ENCODE data around the gene ZNF519.
A peak's percentile ranks its signal among the peaks of the same experiment; 100 is the strongest.
"Not testable (repeated sequence)": the region's sequence is repeated elsewhere in the genome, so short reads cannot be mapped to it uniquely, and the experiment has no call there.

ZNF519 gene

GRCh38 chr18:14132271-14132700 is at the start of gene ZNF519:
Gene ZNF519, minus strand, starts transcription at chr18:14132435. Its CDS starts 158 bp downstream, at chr18:14132277.
- H3K4me3 ChIP-seq (ENCODE audit: low read depth, low read length) = peak within 1 kb of the TSS; percentile 69
- in situ Hi-C loops (cut with HindIII; ENCODE audit: low sequenced_read_pairs) = not testable (repeated sequence)
- peak; percentile 96 for DNase-seq (ENCODE audit: low read depth, low spot score)

GRCh38 chr18:14179306-14179705 is 47.1 kb upstream of the ZNF519 start:
- DNase-seq (ENCODE audit: low read depth, low spot score) = peak; percentile 1
- no peak for TF ChIP-seq CTCF (IDR thresholded peaks at IDR 0.05; ENCODE audit: low read depth, low read length)
- peak overlapping the region; percentile 41 for H3K4me3 ChIP-seq (ENCODE audit: low read depth, low read length)
- in situ Hi-C loops (cut with HindIII; ENCODE audit: low sequenced_read_pairs) = no loop called here

- peak overlapping the region; percentile 41 for H3K4me3 ChIP-seq (ENCODE audit: low read depth, low read length)
- TF ChIP-seq CTCF (IDR thresholded peaks at IDR 0.05; ENCODE audit: low read depth, low read length) = peak; percentile 64
- in situ Hi-C loops (cut with HindIII; ENCODE audit: low sequenced_read_pairs) = not testable (repeated sequence)
- peak; percentile 72 for DNase-seq (ENCODE audit: low read depth, low spot score)
Measured at GRCh38 chr18:14178321-14179196, 46.3 kb upstream of the ZNF519 start.

- in situ Hi-C loops (cut with HindIII; ENCODE audit: low sequenced_read_pairs); H3K4me3 ChIP-seq (ENCODE audit: low read depth, low read length); DNase-seq (ENCODE audit: low read depth, low spot score): not testable (repeated sequence)
Measured at GRCh38 chr18:14177540-14178320, 45.5 kb upstream of the ZNF519 start.

- in situ Hi-C loops (cut with HindIII; ENCODE audit: low sequenced_read_pairs); DNase-seq (ENCODE audit: low read depth, low spot score): not testable (repeated sequence)
Measured at GRCh38 chr18:14175404-14175803, 43.2 kb upstream of the ZNF519 start.

GRCh38 chr18:14174706-14175085 is 42.5 kb upstream of the ZNF519 start:
- DNase-seq (ENCODE audit: low read depth, low spot score) = no peak
- H3K4me3 ChIP-seq (ENCODE audit: low read depth, low read length) = no peak overlapping the region
- in situ Hi-C loops (cut with HindIII; ENCODE audit: low sequenced_read_pairs) = no loop called here
- no peak for TF ChIP-seq CTCF (IDR thresholded peaks at IDR 0.05; ENCODE audit: low read depth, low read length)

More at GRCh38 chr18:14175404-14175803, 43.2 kb upstream of the ZNF519 start:
- H3K4me3 ChIP-seq (ENCODE audit: low read depth, low read length) = not testable (repeated sequence)

GRCh38 chr18:14174002-14174705 is 41.9 kb upstream of the ZNF519 start:
- DNase-seq (ENCODE audit: low read depth, low spot score); in situ Hi-C loops (cut with HindIII; ENCODE audit: low sequenced_read_pairs): not testable (repeated sequence)

GRCh38 chr18:14173116-14173951 is 41.1 kb upstream of the ZNF519 start:
- in situ Hi-C loops (cut with HindIII; ENCODE audit: low sequenced_read_pairs); H3K4me3 ChIP-seq (ENCODE audit: low read depth, low read length); DNase-seq (ENCODE audit: low read depth, low spot score): not testable (repeated sequence)

More at GRCh38 chr18:14174002-14174705, 41.9 kb upstream of the ZNF519 start:
- H3K4me3 ChIP-seq (ENCODE audit: low read depth, low read length) = not testable (repeated sequence)

GRCh38 chr18:14172142-14173115 is 40.2 kb upstream of the ZNF519 start:
- H3K4me3 ChIP-seq (ENCODE audit: low read depth, low read length); in situ Hi-C loops (cut with HindIII; ENCODE audit: low sequenced_read_pairs); DNase-seq (ENCODE audit: low read depth, low spot score): not testable (repeated sequence)

GRCh38 chr18:14171301-14172141 is 39.3 kb upstream of the ZNF519 start:
- DNase-seq (ENCODE audit: low read depth, low spot score); H3K4me3 ChIP-seq (ENCODE audit: low read depth, low read length); in situ Hi-C loops (cut with HindIII; ENCODE audit: low sequenced_read_pairs): not testable (repeated sequence)
